Heart left ventricle (tissue), 16 donors: ENCODE measurements around the gene PLXNB1. TPM values are rescaled to one million over a fixed set of nuclear protein-coding genes. Genes with fewer than 3 reads are reported as not detected.

Source experiments
- ATAC-seq, 4 donors: fragments of 200-7000 bp; cut with Tn5 transposase; one replicate each; pipeline ENCODE4 v1.9.1; 2020 to 2022; ENCODE audit warnings: moderate library complexity in 4 of 4, mild to moderate bottlenecking in 3 of 4, moderate number of reproducible peaks in 1 of 4
- DNase-seq, 5 donors: peaks; one replicate each; pipeline ENCODE4 v3.0.0-alpha.2; 2020
- H3K27ac ChIP-seq, 12 donors: fragments of 200-600 bp; sonication (generic) in 4 of 12; one replicate each; pipeline versions ENCODE4 v1.5.0 to v1.8.0; 2016 to 2022; ENCODE audit warnings: mild to moderate bottlenecking in 2 of 12
- H3K27me3 ChIP-seq, 9 donors: fragments of 200-600 bp; sonication (generic) in 2 of 9; one replicate each; pipeline versions ENCODE4 v1.5.1 to v1.8.0; 2016 to 2022; ENCODE audit warnings: mild to moderate bottlenecking in 3 of 9
- H3K36me3 ChIP-seq, 9 donors: fragments of 200-600 bp; sonication (generic) in 2 of 9; one replicate each; pipeline versions ENCODE4 v1.5.0 to v1.8.0; 2018 to 2022; ENCODE audit warnings: mild to moderate bottlenecking in 2 of 9
- H3K4me1 ChIP-seq, 12 donors: fragments of 200-600 bp; sonication (generic) in 4 of 12; one replicate each; pipeline versions ENCODE4 v1.5.0 to v1.8.0; 2016 to 2022; ENCODE audit warnings: mild to moderate bottlenecking in 3 of 12
- H3K4me3 ChIP-seq, 12 donors: fragments of 200-600 bp; sonication (generic) in 4 of 12; one replicate each; pipeline versions ENCODE4 v1.5.0 to v1.8.0; 2017 to 2022; ENCODE audit warnings: mild to moderate bottlenecking in 9 of 12, moderate library complexity in 4 of 12
- H3K9me3 ChIP-seq, 12 donors: fragments of 200-600 bp; sonication (generic) in 4 of 12; one replicate each; pipeline versions ENCODE4 v1.5.0 to v1.8.0; 2016 to 2022; ENCODE audit warnings: mild to moderate bottlenecking in 1 of 12
- CTCF ChIP-seq, 12 donors: fragments of 200-600 bp; sonication (generic) in 4 of 12; IDR thresholded peaks; one replicate each; pipeline versions ENCODE4 v1.5.0 to v1.8.0; 2018 to 2022; ENCODE audit warnings: antibody characterized with exemption in 12 of 12, mild to moderate bottlenecking in 5 of 12
- POLR2A ChIP-seq, 2 donors: fragments of 450-650 bp; IDR thresholded peaks; one replicate each; pipeline ENCODE4 v1.6.1; 2017; ENCODE audit warnings: antibody characterized with exemption in 2 of 2, mild to moderate bottlenecking in 2 of 2, moderate library complexity in 2 of 2
- WGBS, 4 donors: extraction: QIAGEN DNeasy Blood & Tissue Kit in 2 of 4; methylation state at CpG; one replicate each; pipeline versions ENCODE4 v1.1.5 to v1.1.7; 2013 to 2018; 5-methylcytosine and 5-hydroxymethylcytosine counted together
- intact Hi-C, 10 donors: fragments of 100-400 bp; cut with DNase I; formaldehyde crosslinking; loops; one replicate each; pipeline versions ENCODE4 v1.11.1 to v1.14.2; 2022
- polyA plus RNA-seq, 2 donors: library from polyadenylated mRNA; stranded (reverse); fragments of 200-250 nt; gene quantifications; one replicate each; pipeline ENCODE4 v1.2.3, GENCODE V29; 2013
- total RNA-seq, 9 donors: library from RNA; depleted of rRNA in 2 of 9; stranded (reverse); fragments of >200 nt in 2 of 9; fragmentation: NEBNext Ultra II Directional in 3 of 9; extraction: Animal tissue kit (Norgen Biotek cat#: 25700) in 3 of 9; gene quantifications; one replicate each; pipeline versions ENCODE4 v1.1.0 to v1.2.4, GENCODE V29; 2016 to 2023
- donor health status: ischemic (EF 13 %, LVEDD 7.1; RV severe dilation, severe dysfunction).
- donor health status: healthy with polysubstance abuse.
- donor health status: DM: no; HTN: yes; CAD: no.
- donor health status: DM: no; HTN: no; CAD: no.
- donor health status: ischemic (EF 25% LVEDD 6.9; RV normal size, moderate dysfunction).
- donor health status: ischemic (EF 25% LVEDD 5.7; RV mildly dilated, moderate dysfunction).
- donor health status: healthy.
- donor health status: DM: yes; HTN: yes; CAD: no.
- donor health status: ischemic (EF 35%, LVEDD 5.7; RV mildly dilated, moderate dysfunction).
- donor health status: nonischemic (EF 11% LVEDD 7.7; RV severe dilation, severe dysfunction).
- donor health status: DM: yes; HTN: yes; CAD: no.
- donor health status: PGD.
- donor health status: ischemic (EF 29% LVEDD 5.4; RV normal size, mild dysfunction).
- donor health status: nonischemic (EF 23%, LVEDD 6.1; RV moderate dilation, normal function).

PLXNB1 gene
- total and polyA plus RNA-seq, 11 donors = 28.0 to 71.8 (median 46.4) TPM

DNA sequence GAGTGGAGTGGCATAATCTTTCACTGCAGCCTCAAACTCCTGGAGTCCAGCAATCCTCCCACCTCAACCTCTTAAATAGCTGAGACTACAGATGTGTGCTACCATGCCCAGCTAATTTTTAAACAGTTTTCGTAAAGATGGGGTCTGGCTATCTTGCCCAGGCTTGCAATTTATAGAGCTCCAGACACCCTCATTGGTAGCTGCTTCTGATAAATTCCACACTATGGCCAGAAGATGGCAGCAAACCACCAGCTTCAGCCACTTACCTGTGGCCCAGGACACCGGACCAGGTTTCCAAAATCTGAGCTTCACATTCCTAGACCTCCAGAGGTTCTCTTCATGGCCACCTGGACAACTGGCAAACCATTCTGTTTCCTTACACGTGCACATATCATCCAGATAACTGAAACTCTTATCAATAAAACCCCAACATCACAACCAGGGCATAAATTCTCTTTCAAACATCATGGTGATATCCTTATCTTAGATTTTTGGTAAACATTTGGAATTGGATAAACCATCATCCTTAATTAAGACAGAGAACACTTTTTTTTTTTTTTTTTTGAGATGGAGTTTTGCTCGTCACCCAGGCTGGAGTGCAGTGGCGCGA lies 29.0 kb downstream of the PLXNB1 start:
- peaks cover 0 to 11% (median 2%) of the 10 kb centered on the region in 12 donors for H3K4me1 ChIP-seq

GRCh38 chr3:48399387-48400172 lies 30.3 kb downstream of the PLXNB1 start:
- Histone ChIP-seq H3K9me3 (no peaks in the 10 kb centered on the region), H3K27ac (no peak overlapping the region), H3K27me3 (peaks cover 0 to 9% (median 0%) of the 10 kb centered on the region in 9 donors), H3K4me3 (no peak overlapping the region), H3K36me3 (peaks cover 0 to 15% (median 6%) of the 10 kb centered on the region in 9 donors), H3K4me1 (peaks cover 0 to 11% (median 2%) of the 10 kb centered on the region in 12 donors)
- WGBS, 4 donors = 64 to 81% (median 69%) methylated on average over 4 of the region's 4 CpGs
- DNase-seq = no peak
- ATAC-seq = no peak
- intact Hi-C loops = loop anchor here in 7 of 10 donors (2.0 to 10.0 kb wide), 7 partner anchors 35 to 149 kb away; no protein-coding TSS in a partner anchor
- no peak for TF ChIP-seq CTCF (IDR thresholded peaks at IDR 0.05)
- no peak for TF ChIP-seq POLR2A (IDR thresholded peaks at IDR 0.05)

More for the DNA sequence above, 29.0 kb downstream of the PLXNB1 start:
- no peaks in the 10 kb centered on the region for H3K27me3 ChIP-seq
- H3K4me3 ChIP-seq = no peak overlapping the region
- H3K36me3 ChIP-seq = peaks cover 0 to 27% (median 18%) of the 10 kb centered on the region in 9 donors
- no peaks in the 10 kb centered on the region for H3K9me3 ChIP-seq
- ATAC-seq = peak; percentile 43 to 77 (median 60)
- 59 to 66% (median 62%) methylated on average over 6 of the region's 6 CpGs for WGBS, 4 donors
- TF ChIP-seq CTCF (IDR thresholded peaks at IDR 0.05) (peak; percentile 72 to 89 (median 79)), POLR2A (IDR thresholded peaks at IDR 0.05) (no peak)
- peak; percentile 46 to 57 (median 49) for DNase-seq
- intact Hi-C loops = loop anchor here (1.0 to 10.0 kb wide), 10 partner anchors 34 to 148 kb away; no protein-coding TSS in a partner anchor
- peak overlapping the region in 1 of 12 donors; percentile 86 for H3K27ac ChIP-seq

- no peaks in the 10 kb centered on the region for H3K9me3 ChIP-seq
- WGBS, 4 donors = 55 to 68% (median 62%) methylated on average over 6 to 11 of the region's 11 CpGs
- H3K4me3 ChIP-seq = no peak overlapping the region
- no peak for ATAC-seq
- peaks cover 0 to 11% (median 2%) of the 10 kb centered on the region in 12 donors for H3K4me1 ChIP-seq
- peaks cover 0 to 14% (median 0%) of the 10 kb centered on the region in 9 donors for H3K27me3 ChIP-seq
- TF ChIP-seq POLR2A (IDR thresholded peaks at IDR 0.05) = no peak
- TF ChIP-seq CTCF (IDR thresholded peaks at IDR 0.05) = no peak
- peaks cover 0 to 8% (median 0%) of the 10 kb centered on the region in 9 donors for H3K36me3 ChIP-seq
- intact Hi-C loops = no loop called here
- peak in 2 of 5 donors; percentile 22 to 50 for DNase-seq
- H3K27ac ChIP-seq = no peak overlapping the region
Measured at GRCh38 chr3:48398701-48399386, 31.0 kb downstream of the PLXNB1 start.
